ENCODE measurements around the gene ATP8B4. TPM values are rescaled to one million over a fixed set of nuclear protein-coding genes. Genes with fewer than 3 reads are reported as not detected.

Gene ATP8B4
- total RNA-seq, 2 experiments from 2014 or later = 2.0 to 2.9 TPM

DNA sequence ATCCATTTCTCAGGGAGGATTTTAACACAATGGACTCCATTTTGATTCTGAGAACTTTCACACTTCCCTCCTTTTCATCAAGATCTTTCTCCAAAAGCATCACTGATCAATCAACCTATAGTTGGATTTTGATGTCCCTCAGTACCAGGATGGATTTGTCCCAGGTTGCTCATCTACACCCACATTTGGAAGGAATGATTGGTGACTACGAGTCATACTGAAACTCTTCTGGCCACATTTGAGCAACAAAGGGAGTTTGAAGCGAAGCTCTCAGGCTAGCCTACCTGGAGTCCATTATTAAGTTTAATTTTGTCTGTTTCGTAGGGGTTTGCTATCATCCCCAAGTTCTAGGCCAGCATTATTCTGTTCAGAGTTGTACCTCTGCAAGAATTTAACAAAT is 31.3 kb upstream of the ATP8B4 start:
- H3K4me1 Mint-ChIP-seq (ENCODE audit: low read depth) = peaks cover 7% of the 10 kb centered on the region

GRCh38 chr15:50149090-50149489 is 30.1 kb upstream of the ATP8B4 start:
- CTCF ChIA-PET = no interaction called here
- Mint-ChIP-seq H3K36me3 (ENCODE audit: low read depth) (peaks cover 1% of the 10 kb centered on the region), H3K4me1 (ENCODE audit: low read depth) (peaks cover 13% of the 10 kb centered on the region), H3K27me3 (ENCODE audit: low read depth) (peaks cover 3% of the 10 kb centered on the region), H3K27ac (no peak overlapping the region), H3K9me3 (no peaks in the 10 kb centered on the region), H3K4me3 (no peak overlapping the region)
- intact Hi-C loops (cut with micrococcal nuclease) = loop anchor here (5.0 to 10.0 kb wide), 2 partner anchors 727 to 1794 kb away; partner anchors contain the start of gene FGF7
- DNase-seq = no peak

More for the DNA sequence above, 31.3 kb upstream of the ATP8B4 start:
- Mint-ChIP-seq H3K4me3 (no peak overlapping the region), H3K27me3 (ENCODE audit: low read depth) (peaks cover 3% of the 10 kb centered on the region), H3K27ac (no peak overlapping the region), H3K36me3 (ENCODE audit: low read depth) (no peaks in the 10 kb centered on the region), H3K9me3 (no peaks in the 10 kb centered on the region)
- intact Hi-C loops (cut with micrococcal nuclease) = no loop called here
- no peak for DNase-seq
- CTCF ChIA-PET = interaction anchor here (0.6 to 1.3 kb wide), 3 partner anchors 33 to 304 kb away, joined by 3 read pairs; no protein-coding TSS in a partner anchor

DNA sequence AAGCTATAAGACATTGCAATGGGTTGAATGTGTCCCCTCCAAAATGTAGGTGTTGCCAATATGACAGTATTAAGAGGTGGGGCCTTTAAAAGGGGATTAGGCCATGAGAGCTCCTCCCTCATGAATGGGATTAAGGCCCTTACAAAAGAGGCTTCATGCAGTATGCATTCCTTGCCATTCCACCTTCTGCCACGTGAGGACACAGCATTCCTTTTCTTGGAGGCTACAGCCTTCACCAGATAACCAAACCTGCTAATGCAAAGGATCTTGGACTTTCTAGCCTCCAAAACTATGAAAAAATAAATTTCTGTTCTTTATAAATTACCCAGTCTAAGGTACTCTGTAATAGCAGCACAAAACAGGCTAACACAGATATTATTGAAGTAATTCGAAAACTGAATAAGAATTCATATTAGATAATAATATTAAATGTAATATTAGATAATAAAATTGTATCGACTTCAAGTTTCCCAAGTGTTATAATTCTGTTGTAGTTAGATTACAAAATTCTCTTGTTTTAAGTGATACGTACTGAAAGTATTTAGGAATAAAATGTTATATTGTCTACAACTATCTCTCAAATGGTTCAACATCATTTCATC is 29.4 kb upstream of the ATP8B4 start:
- no peak for DNase-seq
- H3K27ac Mint-ChIP-seq = no peak overlapping the region
- H3K9me3 Mint-ChIP-seq = no peaks in the 10 kb centered on the region
- intact Hi-C loops (cut with micrococcal nuclease) = loop anchor here (1.0 to 10.0 kb wide), 3 partner anchors 168 to 1794 kb away; partner anchors contain the start of gene FGF7
- CTCF ChIA-PET = interaction anchor here (0.5 to 0.6 kb wide), 2 partner anchors 296 to 695 kb away, joined by 7 read pairs; no protein-coding TSS in a partner anchor
- H3K4me1 Mint-ChIP-seq (ENCODE audit: low read depth) = peaks cover 15% of the 10 kb centered on the region
- H3K4me3 Mint-ChIP-seq = no peak overlapping the region
- H3K36me3 Mint-ChIP-seq (ENCODE audit: low read depth) = peaks cover 1% of the 10 kb centered on the region
- H3K27me3 Mint-ChIP-seq (ENCODE audit: low read depth) = peaks cover 3% of the 10 kb centered on the region

DNA sequence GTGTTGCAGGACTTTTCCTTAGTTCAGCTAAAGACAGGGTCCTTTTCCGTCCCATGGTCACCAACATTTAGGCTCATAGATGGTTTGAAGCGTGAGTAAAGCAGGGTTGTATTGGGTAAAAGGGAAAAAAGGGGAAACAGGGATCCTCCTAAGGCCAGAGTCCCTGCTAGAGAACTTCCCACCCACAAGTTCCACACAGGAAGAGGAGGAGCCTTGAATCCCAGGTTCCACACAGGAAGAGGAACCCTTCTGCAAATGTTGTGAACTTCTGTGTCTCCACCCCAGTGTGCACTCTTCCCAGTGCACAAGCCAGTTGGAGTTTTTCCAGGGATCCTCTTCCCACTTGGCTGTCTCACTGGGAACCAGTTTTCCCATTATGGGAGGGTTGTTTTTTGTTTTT is 27.6 kb upstream of the ATP8B4 start:
- Mint-ChIP-seq H3K4me1 (ENCODE audit: low read depth) (peaks cover 15% of the 10 kb centered on the region), H3K27me3 (ENCODE audit: low read depth) (no peaks in the 10 kb centered on the region)
- CTCF ChIA-PET = interaction anchor here (0.7 to 3.2 kb wide), 3 partner anchors 169 to 1285 kb away, joined by 3 to 22 read pairs (median 6); no protein-coding TSS in a partner anchor

DNA sequence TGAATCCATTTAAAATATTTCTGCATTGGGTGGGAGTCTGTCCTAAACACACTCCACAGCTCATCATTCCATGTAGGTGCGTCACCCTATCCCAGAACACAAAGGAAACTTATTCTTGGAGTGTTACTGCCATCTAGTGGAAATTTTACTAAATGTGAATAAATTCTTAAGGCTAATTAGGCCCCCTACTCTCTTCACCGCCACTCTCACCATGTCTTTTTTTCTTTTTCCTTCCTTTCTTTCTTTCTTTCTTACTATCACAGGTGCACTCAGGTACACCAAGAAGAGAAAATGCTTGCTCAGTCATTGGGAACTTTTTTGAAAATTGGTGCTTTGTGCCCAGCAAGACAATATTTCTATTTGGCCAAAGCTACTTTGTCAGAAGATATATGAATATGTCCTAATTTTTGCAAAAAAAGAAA is 26.4 kb upstream of the ATP8B4 start:
- H3K27ac Mint-ChIP-seq = no peak overlapping the region
- no peak for DNase-seq
- no peaks in the 10 kb centered on the region for H3K27me3 Mint-ChIP-seq (ENCODE audit: low read depth)
- no peak overlapping the region for H3K4me3 Mint-ChIP-seq
- CTCF ChIA-PET = interaction anchor here (0.6 to 3.2 kb wide), 22 partner anchors 9 to 1287 kb away, joined by 3 to 22 read pairs (median 4); partner anchors contain the start of genes DTWD1, FAM227B and FGF7
- peaks cover 13% of the 10 kb centered on the region for H3K4me1 Mint-ChIP-seq (ENCODE audit: low read depth)
- no peaks in the 10 kb centered on the region for H3K9me3 Mint-ChIP-seq
- peaks cover 1% of the 10 kb centered on the region for H3K36me3 Mint-ChIP-seq (ENCODE audit: low read depth)
- intact Hi-C loops (cut with micrococcal nuclease) = loop anchor here (1.0 to 10.0 kb wide), 6 partner anchors 269 to 1791 kb away; partner anchors contain the start of gene FGF7

More for the DNA sequence above, 27.6 kb upstream of the ATP8B4 start:
- Mint-ChIP-seq H3K27ac (no peak overlapping the region), H3K36me3 (ENCODE audit: low read depth) (peaks cover 1% of the 10 kb centered on the region), H3K9me3 (no peaks in the 10 kb centered on the region), H3K4me3 (no peak overlapping the region)
- DNase-seq = no peak
- intact Hi-C loops (cut with micrococcal nuclease) = loop anchor here (5.0 to 10.0 kb wide), 2 partner anchors 724 to 1792 kb away; partner anchors contain the start of gene FGF7

DNA sequence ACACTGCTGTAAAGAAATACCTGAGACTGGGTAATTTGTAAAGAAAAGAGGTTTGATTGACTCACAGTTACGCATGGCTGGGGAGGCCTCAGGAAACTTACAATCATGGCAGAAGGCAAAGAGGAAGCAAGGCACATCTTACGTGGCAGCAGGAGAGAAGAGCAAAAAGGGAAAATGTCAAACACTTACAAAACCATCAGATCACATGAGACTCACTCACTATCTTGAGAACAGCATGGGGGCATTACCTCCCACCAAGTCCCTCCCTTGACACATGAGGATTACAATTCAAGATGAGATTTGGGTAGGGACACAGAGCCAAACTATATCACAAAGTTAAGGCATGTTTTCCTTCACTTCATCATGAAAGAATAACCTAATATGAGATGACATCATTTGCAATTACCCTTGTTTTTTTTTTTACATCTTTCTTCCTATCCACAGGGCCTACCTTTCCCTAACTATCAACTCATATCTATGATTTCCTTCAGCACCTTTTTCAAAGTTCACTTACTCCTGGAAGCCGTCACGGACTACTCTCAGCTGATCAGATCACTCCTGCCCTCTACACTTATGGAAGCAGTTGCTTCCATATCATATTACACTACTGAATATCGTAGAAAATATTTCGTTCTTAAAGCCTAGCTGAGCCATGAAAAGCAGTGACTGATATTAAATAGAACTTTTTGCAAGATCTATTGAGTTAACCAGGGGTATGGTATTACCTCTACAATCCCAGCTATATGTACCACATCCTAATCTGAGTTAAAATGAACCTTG is 25.5 kb upstream of the ATP8B4 start:
- Mint-ChIP-seq H3K27me3 (ENCODE audit: low read depth) (no peaks in the 10 kb centered on the region), H3K4me1 (ENCODE audit: low read depth) (peaks cover 11% of the 10 kb centered on the region), H3K9me3 (no peaks in the 10 kb centered on the region), H3K36me3 (ENCODE audit: low read depth) (peaks cover 1% of the 10 kb centered on the region), H3K27ac (peak overlapping the region; percentile 11), H3K4me3 (no peak overlapping the region)
- CTCF ChIA-PET = interaction anchor here (0.6 to 3.2 kb wide), 19 partner anchors 8 to 1286 kb away, joined by 3 to 22 read pairs (median 3); partner anchors contain the start of genes DTWD1, FAM227B and FGF7
- no peak for DNase-seq
- intact Hi-C loops (cut with micrococcal nuclease) = loop anchor here (1.0 to 10.0 kb wide), 6 partner anchors 268 to 1790 kb away; partner anchors contain the start of gene FGF7

DNA sequence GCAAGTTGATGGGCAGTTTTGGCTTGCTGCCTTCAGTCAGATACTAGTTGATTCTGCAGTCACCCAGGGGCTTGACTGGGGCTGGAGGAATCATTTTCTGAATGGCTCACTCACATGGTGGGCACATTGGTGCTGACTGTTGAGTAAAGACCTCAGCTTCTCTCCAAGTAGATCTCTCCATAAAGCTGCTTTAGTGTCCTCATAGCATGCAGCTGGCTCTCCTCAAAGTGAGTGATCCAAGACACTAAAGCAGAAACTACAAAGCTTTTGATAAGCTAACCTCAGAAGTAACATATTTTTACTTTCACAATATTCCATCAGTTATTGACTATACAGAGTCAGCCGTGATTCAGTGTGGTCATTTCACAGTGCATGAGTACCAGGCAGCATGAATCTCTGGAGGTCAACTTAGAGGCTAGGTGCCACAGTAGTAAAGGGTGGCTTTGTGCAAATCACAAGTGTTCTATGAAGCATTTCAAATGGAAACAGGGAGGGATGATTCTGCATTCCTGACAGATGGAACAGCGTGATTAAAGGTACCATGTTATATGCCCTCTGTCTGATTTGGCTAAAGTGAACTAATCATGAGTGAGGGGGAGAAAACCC is 24.3 kb upstream of the ATP8B4 start:
- H3K4me1 Mint-ChIP-seq (ENCODE audit: low read depth) = peaks cover 15% of the 10 kb centered on the region
- CTCF ChIA-PET = interaction anchor here (0.6 to 1.4 kb wide), 5 partner anchors 52 to 1283 kb away, joined by 3 read pairs; partner anchors contain the start of gene FGF7
- H3K9me3 Mint-ChIP-seq = no peaks in the 10 kb centered on the region
- H3K27me3 Mint-ChIP-seq (ENCODE audit: low read depth) = no peaks in the 10 kb centered on the region
- DNase-seq = no peak
- intact Hi-C loops (cut with micrococcal nuclease) = loop anchor here (10.0 kb wide), 1 partner anchor 1789 kb away; no protein-coding TSS in a partner anchor
- no peak overlapping the region for H3K27ac Mint-ChIP-seq
- H3K36me3 Mint-ChIP-seq (ENCODE audit: low read depth) = peaks cover 1% of the 10 kb centered on the region
- H3K4me3 Mint-ChIP-seq = no peak overlapping the region

- Mint-ChIP-seq H3K27ac (no peak overlapping the region), H3K9me3 (no peaks in the 10 kb centered on the region), H3K27me3 (ENCODE audit: low read depth) (no peaks in the 10 kb centered on the region), H3K4me1 (ENCODE audit: low read depth) (peaks cover 30% of the 10 kb centered on the region), H3K36me3 (ENCODE audit: low read depth) (peaks cover 1% of the 10 kb centered on the region), H3K4me3 (no peak overlapping the region)
- intact Hi-C loops (cut with micrococcal nuclease) = loop anchor here (10.0 kb wide), 1 partner anchor 1787 kb away; no protein-coding TSS in a partner anchor
- CTCF ChIA-PET = interaction anchor here (1.4 kb wide), 1 partner anchor 174 kb away, joined by 3 read pairs; no protein-coding TSS in a partner anchor
- DNase-seq = no peak
Observed at GRCh38 chr15:50141856-50142255, 22.8 kb upstream of the ATP8B4 start.

- CTCF ChIA-PET = no interaction called here
- Mint-ChIP-seq H3K36me3 (ENCODE audit: low read depth) (peaks cover 1% of the 10 kb centered on the region), H3K27me3 (ENCODE audit: low read depth) (no peaks in the 10 kb centered on the region), H3K4me3 (no peak overlapping the region), H3K4me1 (ENCODE audit: low read depth) (peaks cover 37% of the 10 kb centered on the region), H3K27ac (no peak overlapping the region), H3K9me3 (no peaks in the 10 kb centered on the region)
- intact Hi-C loops (cut with micrococcal nuclease) = loop anchor here (10.0 kb wide), 1 partner anchor 1786 kb away; no protein-coding TSS in a partner anchor
- DNase-seq = no peak
Observed at GRCh38 chr15:50140983-50141382, 21.9 kb upstream of the ATP8B4 start.

GRCh38 chr15:50140098-50140497 is 21.1 kb upstream of the ATP8B4 start:
- Mint-ChIP-seq H3K4me3 (no peak overlapping the region), H3K4me1 (ENCODE audit: low read depth) (peaks cover 46% of the 10 kb centered on the region), H3K9me3 (no peaks in the 10 kb centered on the region), H3K36me3 (ENCODE audit: low read depth) (peaks cover 1% of the 10 kb centered on the region), H3K27ac (no peak overlapping the region), H3K27me3 (ENCODE audit: low read depth) (no peaks in the 10 kb centered on the region)
- intact Hi-C loops (cut with micrococcal nuclease) = loop anchor here (10.0 kb wide), 1 partner anchor 1785 kb away; no protein-coding TSS in a partner anchor
- DNase-seq = no peak
- CTCF ChIA-PET = interaction anchor here (0.6 kb wide), 1 partner anchor 153 kb away, joined by 5 read pairs; no protein-coding TSS in a partner anchor

- DNase-seq = no peak
- Mint-ChIP-seq H3K27me3 (ENCODE audit: low read depth) (no peaks in the 10 kb centered on the region), H3K4me1 (ENCODE audit: low read depth) (peaks cover 50% of the 10 kb centered on the region), H3K9me3 (no peaks in the 10 kb centered on the region), H3K36me3 (ENCODE audit: low read depth) (no peaks in the 10 kb centered on the region), H3K4me3 (no peak overlapping the region), H3K27ac (peak overlapping the region; percentile 92)
- intact Hi-C loops (cut with micrococcal nuclease) = loop anchor here (1.0 to 10.0 kb wide), 6 partner anchors 262 to 1876 kb away; partner anchors contain the start of genes COPS2, DUT, EID1 and MAPK6
- CTCF ChIA-PET = interaction anchor here (1.0 kb wide), 1 partner anchor 222 kb away, joined by 3 read pairs; no protein-coding TSS in a partner anchor
Observed at GRCh38 chr15:50138391-50138790, 19.4 kb upstream of the ATP8B4 start.

Measured in activated naive CD4-positive, alpha-beta T cell treated with anti-CD3 and anti-CD28 coated beads for 36 hours (primary cell).